Activated B cell treated with CpG ODN at 0.5 μM for 24 hours (primary cell): Measurements from ENCODE around the gene RASSF6. TPM values are rescaled to one million over a fixed set of nuclear protein-coding genes. Genes with fewer than 3 reads are reported as not detected.
A peak's percentile ranks its signal among the peaks of the same experiment; 100 is the strongest.

Experiments
- ATAC-seq: fragments of 200-7000 bp; cut with Tn5 transposase; one replicate; pipeline ENCODE4 v1.10.0; 2021; ENCODE audit warnings: low read depth, mild to moderate bottlenecking, moderate library complexity
- CTCF ChIA-PET: fragments of 350-600 bp; sonication (Branson Sonifier 250); formaldehyde crosslinking; loops from one replicate; lab custom pipeline; 2021; ENCODE audit warnings: antibody characterized with exemption; lab: Charles Lee
- POLR2A ChIA-PET: fragments of 350-600 bp; sonication (Branson Sonifier 250); formaldehyde crosslinking; loops from one replicate; lab custom pipeline; 2021; ENCODE audit warnings: antibody characterized with exemption; lab: Charles Lee
- DNase-seq: peaks from one replicate; pipeline ENCODE4 v3.0.0; 2022
- H3K27ac Mint-ChIP-seq: one replicate; pipeline ENCODE4 v1.8.0; 2020; ENCODE audit warnings: mixed read lengths
- H3K27me3 Mint-ChIP-seq: one replicate; pipeline ENCODE4 v1.8.0; 2021; ENCODE audit warnings: mixed read lengths
- H3K36me3 Mint-ChIP-seq: one replicate; pipeline ENCODE4 v1.8.0; 2021; ENCODE audit warnings: low read depth, mixed read lengths
- H3K4me1 Mint-ChIP-seq: one replicate; pipeline ENCODE4 v1.8.0; 2021; ENCODE audit warnings: mixed read lengths
- H3K4me3 Mint-ChIP-seq: one replicate; pipeline ENCODE4 v1.8.0; 2020; ENCODE audit warnings: mild to moderate bottlenecking, mixed read lengths
- H3K9me3 Mint-ChIP-seq: one replicate; pipeline ENCODE4 v1.8.0; 2020; ENCODE audit warnings: mixed read lengths
- CTCF ChIP-seq: fragments of 200-600 bp; IDR thresholded peaks from one replicate; pipeline ENCODE4 v1.8.0; 2022; ENCODE audit warnings: antibody characterized with exemption, mild to moderate bottlenecking
- intact Hi-C: fragments of 100-400 bp; cut with micrococcal nuclease; formaldehyde crosslinking; loops from one replicate; pipeline ENCODE4 v1.15.1; 2024
- total RNA-seq: library from RNA; stranded (reverse); gene quantifications from 2 replicates; pipeline ENCODE4 v1.2.3, GENCODE V29; 2022

The RASSF6 gene
- total RNA-seq, 1 donor from 2014 or later = 4.0 TPM

GRCh38 chr4:73619346-73619745 is 890 bp downstream of the RASSF6 start:
- ChIA-PET CTCF (no interaction called here), POLR2A (interaction anchor here (0.7 to 1.3 kb wide), 2 partner anchors 29 to 1476 kb away, joined by 3 read pairs; no protein-coding TSS in a partner anchor)
- Mint-ChIP-seq H3K4me1 (peaks cover 25% of the 10 kb centered on the region), H3K27me3 (peaks cover 6% of the 10 kb centered on the region), H3K27ac (no peak overlapping the region), H3K4me3 (peak overlapping the region; percentile 64), H3K36me3 (no peaks in the 10 kb centered on the region), H3K9me3 (no peaks in the 10 kb centered on the region)
- no peak for TF ChIP-seq CTCF
- no peak for ATAC-seq
- DNase-seq = no peak
- intact Hi-C loops = no loop called here

- intact Hi-C loops = no loop called here
- TF ChIP-seq CTCF = no peak
- DNase-seq (no peak), ATAC-seq (no peak)
- Mint-ChIP-seq H3K4me3 (peak overlapping the region; percentile 32), H3K4me1 (peaks cover 25% of the 10 kb centered on the region), H3K27ac (no peak overlapping the region), H3K27me3 (peaks cover 6% of the 10 kb centered on the region), H3K9me3 (no peaks in the 10 kb centered on the region), H3K36me3 (no peaks in the 10 kb centered on the region)
- ChIA-PET CTCF (interaction anchor here (0.6 to 1.6 kb wide), 2 partner anchors 11 to 24 kb away, joined by 3 to 4 read pairs; no protein-coding TSS in a partner anchor), POLR2A (no interaction called here)
Measured at GRCh38 chr4:73617256-73617655, 3.0 kb downstream of the RASSF6 start.

- ChIA-PET CTCF (no interaction called here), POLR2A (no interaction called here)
- Mint-ChIP-seq H3K9me3 (no peaks in the 10 kb centered on the region), H3K27me3 (peaks cover 6% of the 10 kb centered on the region), H3K27ac (no peak overlapping the region), H3K4me1 (peaks cover 22% of the 10 kb centered on the region), H3K36me3 (no peaks in the 10 kb centered on the region), H3K4me3 (no peak overlapping the region)
- ATAC-seq = no peak
- TF ChIP-seq CTCF = no peak
- no peak for DNase-seq
- intact Hi-C loops = no loop called here
Measured at GRCh38 chr4:73615613-73616012, 4.6 kb downstream of the RASSF6 start.

- POLR2A ChIA-PET = no interaction called here
- H3K27ac Mint-ChIP-seq = no peak overlapping the region
- no peak overlapping the region for H3K4me3 Mint-ChIP-seq
Measured at GRCh38 chr4:73614311-73614867, 5.8 kb downstream of the RASSF6 start.

GRCh38 chr4:73613130-73613529 is 7.1 kb downstream of the RASSF6 start:
- no peaks in the 10 kb centered on the region for H3K9me3 Mint-ChIP-seq
- TF ChIP-seq CTCF = no peak

More at GRCh38 chr4:73614311-73614867, 5.8 kb downstream of the RASSF6 start:
- no peak for DNase-seq
- intact Hi-C loops = no loop called here
- Mint-ChIP-seq H3K9me3 (no peaks in the 10 kb centered on the region), H3K36me3 (no peaks in the 10 kb centered on the region), H3K27me3 (peaks cover 2% of the 10 kb centered on the region), H3K4me1 (peaks cover 14% of the 10 kb centered on the region)
- CTCF ChIA-PET = no interaction called here
- no peak for ATAC-seq
- TF ChIP-seq CTCF = no peak

More at GRCh38 chr4:73613130-73613529, 7.1 kb downstream of the RASSF6 start:
- Mint-ChIP-seq H3K36me3 (no peaks in the 10 kb centered on the region), H3K27ac (no peak overlapping the region), H3K27me3 (no peaks in the 10 kb centered on the region), H3K4me3 (no peak overlapping the region), H3K4me1 (peaks cover 14% of the 10 kb centered on the region)
- DNase-seq (no peak), ATAC-seq (no peak)
- CTCF ChIA-PET = no interaction called here
- intact Hi-C loops = no loop called here
- POLR2A ChIA-PET = no interaction called here
